C4-2B (cell line): ENCODE measurements around the gene SHISAL1.

ENCODE experiments used
- ZFX ChIP-seq: fragments of 450-650 bp; IDR thresholded peaks from 2 replicates; pipeline ENCODE4 v1.6.1; 2017
- TF ChIP-seq, protein P1 (sequence below): fragments of 450-650 bp; conservative IDR thresholded peaks from 2 replicates; pipeline ENCODE4 v1.5.1; 2017; ENCODE audit warnings: mild to moderate bottlenecking

DNA sequence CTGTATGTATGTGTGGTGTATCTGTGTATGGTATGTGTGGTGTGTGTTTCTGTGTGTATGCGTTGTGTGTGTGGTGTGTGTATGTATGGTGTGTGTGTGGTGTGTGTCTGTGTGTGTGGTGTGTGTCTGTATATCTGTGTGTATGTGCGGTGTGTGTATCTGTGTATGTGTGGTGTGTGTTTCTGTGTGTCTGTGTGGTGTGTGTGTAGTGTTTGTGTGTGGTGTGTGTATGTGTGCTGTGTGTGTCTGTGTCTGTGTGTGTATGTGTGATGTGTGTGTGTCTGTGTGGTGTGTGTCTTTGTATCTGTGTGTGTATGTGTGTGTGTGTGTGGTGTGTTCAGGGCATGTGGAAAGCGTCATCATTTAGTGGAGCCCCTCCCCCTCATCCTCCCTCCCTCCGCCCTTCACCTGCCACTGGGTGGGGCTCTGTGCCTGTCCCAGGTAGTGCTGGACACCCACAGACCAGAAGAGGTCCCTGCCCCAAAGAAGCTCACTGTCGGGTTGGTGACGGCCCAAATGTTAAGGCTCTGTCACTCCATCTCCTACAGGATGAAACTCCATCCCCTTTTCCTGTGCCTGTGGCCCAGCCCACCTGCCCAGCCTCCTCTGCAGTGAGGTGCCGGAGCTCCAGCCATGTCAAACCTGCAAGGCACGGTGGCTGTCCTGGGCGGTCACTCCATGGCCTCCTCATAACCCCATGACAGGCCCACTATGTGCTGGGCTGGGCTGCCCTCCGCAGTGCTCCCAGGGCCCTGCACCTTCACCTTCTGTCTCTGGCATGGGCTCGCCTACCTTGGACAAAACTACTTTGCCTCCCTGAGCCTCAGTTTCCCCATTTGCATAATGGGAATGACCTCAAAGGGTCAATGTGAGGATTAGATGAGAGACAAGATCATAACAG is 23.4 kb upstream of the SHISAL1 start:
- TF ChIP-seq, protein P1, sequence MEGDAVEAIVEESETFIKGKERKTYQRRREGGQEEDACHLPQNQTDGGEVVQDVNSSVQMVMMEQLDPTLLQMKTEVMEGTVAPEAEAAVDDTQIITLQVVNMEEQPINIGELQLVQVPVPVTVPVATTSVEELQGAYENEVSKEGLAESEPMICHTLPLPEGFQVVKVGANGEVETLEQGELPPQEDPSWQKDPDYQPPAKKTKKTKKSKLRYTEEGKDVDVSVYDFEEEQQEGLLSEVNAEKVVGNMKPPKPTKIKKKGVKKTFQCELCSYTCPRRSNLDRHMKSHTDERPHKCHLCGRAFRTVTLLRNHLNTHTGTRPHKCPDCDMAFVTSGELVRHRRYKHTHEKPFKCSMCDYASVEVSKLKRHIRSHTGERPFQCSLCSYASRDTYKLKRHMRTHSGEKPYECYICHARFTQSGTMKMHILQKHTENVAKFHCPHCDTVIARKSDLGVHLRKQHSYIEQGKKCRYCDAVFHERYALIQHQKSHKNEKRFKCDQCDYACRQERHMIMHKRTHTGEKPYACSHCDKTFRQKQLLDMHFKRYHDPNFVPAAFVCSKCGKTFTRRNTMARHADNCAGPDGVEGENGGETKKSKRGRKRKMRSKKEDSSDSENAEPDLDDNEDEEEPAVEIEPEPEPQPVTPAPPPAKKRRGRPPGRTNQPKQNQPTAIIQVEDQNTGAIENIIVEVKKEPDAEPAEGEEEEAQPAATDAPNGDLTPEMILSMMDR = no peak
- TF ChIP-seq ZFX = no peak
